ENCODE measurements around the gene SUSD4.

SUSD4 gene

DNA sequence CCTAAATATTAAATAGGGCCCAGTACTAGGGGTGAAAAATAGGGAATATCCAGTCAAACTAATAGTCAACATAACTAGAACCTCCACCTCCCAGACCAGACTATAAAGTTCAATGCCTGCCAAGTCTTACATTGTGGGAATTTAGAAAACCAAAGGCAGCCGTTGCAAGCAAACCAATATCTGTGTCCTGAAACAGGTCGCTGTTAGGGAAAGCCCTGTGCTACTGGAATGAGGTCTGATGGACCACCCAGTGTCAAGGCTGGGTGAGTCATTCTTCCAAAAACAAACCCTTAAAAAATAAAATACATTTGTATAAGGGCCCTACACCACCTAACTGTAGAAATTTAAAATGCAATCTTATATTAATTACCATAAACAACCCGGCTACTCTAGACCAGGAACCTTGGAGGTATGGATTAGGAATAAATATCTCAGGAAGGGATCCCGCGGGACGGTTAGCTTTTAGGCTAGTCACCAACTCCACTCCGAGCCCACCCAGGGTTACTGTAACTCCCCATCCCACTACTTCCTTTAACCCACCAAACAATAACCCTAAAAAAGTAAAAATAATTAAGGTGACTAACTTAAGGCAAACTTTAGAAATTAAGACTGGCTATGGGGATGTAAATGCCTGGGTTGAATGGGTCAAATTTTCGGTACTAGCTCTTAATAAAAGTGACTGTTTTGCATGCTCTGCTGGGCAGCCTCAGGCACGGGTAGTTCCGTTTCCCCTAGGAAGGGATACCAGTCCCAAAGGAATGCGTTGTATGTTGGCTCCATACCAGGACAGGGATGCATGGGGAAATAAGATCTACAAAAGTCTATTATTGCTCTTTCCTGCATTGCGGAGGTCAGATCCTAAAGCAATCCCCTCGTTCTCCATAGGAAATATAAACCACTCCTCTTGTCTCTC lies 155.6 kb downstream of the SUSD4 start:
- DNase-seq: no peak

DNA sequence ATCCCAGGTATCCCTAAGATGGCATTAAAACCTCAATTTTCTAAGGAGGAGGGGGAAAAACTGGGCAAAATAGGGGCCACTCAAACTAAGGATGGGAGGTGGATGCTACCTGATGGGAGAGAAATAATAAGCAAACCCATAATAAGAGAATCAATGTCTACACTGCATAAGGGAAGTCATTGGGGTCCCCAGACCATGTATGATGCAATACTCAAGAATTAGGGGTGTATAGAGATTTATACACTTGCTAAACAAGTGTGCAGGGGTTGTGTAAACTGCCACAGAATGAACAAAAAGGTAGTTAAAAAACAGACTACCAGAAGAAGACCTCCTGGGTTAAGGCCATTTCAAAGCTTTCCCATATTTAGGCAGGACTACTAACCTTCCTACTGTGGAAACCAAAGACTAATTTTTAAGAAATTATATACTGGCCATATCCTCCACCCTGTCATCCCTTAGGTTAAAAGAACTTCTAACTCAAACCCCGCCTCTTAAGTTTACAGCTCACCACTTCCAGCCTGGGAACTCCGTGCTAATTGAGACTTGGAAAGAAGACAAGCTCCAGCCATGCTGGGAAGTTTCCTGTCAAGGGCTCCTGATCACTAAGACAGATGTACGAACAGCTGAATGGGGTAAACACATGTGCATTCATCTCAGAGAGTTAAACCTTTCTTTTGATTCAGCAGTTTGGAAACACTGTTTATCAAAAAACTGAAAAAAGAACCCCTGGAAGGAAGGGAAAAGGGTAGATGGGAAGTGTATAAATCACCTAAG lies 156.5 kb downstream of the SUSD4 start:
- DNase-seq: no peak

DNA sequence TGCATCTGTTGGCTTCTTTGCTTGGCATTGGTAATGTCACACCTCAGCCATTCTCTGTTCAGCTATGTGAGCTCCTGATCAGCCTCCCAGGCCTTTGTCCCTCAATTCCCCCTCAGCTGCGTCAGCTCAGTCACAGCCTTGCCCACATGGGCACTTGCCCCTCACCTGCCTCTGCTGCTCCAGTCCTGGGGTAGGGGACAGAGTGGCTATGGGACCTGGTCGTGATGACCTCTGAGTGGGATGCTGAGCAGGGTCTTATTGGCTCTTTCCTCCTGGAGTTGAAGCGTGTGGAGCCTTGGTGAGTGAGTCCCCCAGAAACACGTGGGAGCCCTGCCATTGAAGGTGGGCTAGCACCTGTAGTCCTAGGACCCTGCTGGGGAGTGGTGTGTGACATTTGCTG lies 159.6 kb downstream of the SUSD4 start:
- no peak for DNase-seq

GRCh38 chr1:223203694-223204093 lies 160.3 kb downstream of the SUSD4 start:
- no peak for DNase-seq

- DNase-seq: no peak
Measured at GRCh38 chr1:223203034-223203408, 161.0 kb downstream of the SUSD4 start.

DNA sequence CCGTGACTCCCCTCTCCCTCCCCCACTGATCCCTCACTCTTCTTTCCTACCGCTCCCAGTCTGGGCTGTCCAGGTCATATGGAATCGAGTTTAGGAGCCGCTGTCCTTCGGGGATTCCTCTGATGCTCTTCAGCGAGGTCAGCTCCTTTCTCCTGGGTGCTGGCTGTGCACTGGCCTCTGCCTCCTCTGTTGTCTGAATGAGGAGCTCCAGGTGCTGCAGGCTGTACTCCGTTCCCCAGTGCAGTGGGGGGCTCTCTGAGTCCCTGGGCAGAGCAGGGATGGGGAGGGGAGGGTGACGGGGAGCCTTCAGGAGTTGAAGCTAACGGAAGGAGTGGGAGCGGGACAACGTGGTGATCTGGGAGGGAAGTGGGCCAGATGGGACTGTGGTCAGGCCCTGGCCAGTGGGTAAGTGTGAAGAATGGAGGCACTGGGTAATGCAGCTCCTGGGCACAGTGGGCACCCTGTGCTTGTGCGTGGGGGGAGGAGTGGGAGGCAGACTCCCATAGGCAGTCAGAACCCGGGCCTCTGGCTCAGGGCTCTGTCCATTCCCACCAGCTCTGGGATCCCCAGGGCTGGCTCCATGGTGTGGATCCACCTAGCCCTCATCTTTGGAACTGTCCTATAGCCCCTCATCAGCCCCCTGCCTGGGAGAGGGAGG lies 161.5 kb downstream of the SUSD4 start:
- no peak for DNase-seq

DNA sequence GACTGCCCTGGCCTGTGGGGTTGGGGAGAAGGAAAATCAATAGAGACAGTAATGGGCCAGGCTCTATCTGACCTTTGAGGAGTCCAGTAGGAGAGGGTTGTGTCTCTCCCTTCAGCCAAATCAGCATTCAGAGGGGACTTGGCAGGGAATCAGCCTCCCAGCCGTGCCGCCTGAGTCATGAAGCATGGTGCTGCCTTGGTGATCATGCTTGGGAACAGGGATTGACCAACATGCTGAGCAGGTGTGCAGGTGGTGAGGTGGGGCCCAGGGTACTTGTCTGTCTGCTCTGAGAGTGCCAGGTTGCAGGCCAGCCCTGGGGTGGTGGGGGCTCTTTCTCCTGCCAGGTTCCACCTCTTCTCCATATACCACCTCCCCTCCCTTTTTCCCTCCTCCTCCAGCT lies 162.0 kb downstream of the SUSD4 start:
- DNase-seq: no peak

- no peak for DNase-seq
Measured at GRCh38 chr1:223200903-223201302, 163.1 kb downstream of the SUSD4 start.

GRCh38 chr1:223199094-223199647 lies 164.8 kb downstream of the SUSD4 start:
- DNase-seq: no peak

DNA sequence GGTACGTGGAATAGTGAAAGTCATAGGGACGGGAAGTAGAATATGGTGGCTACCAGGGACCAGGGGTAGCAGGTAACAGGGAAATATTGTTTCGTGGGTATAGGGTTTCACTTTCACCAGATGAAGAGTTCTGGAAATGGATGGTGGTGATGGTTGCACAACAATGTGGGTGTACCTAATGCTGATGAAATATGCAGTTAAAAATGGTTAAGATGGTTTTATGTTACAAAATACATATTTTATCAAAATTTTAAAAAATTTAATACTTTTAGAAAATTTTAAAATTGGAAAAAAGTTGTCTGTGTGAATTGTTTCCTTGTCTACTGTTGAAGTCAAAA lies 165.4 kb downstream of the SUSD4 start:
- no peak for DNase-seq

GRCh38 chr1:223197923-223198627 lies 165.9 kb downstream of the SUSD4 start:
- DNase-seq: no peak

DNA sequence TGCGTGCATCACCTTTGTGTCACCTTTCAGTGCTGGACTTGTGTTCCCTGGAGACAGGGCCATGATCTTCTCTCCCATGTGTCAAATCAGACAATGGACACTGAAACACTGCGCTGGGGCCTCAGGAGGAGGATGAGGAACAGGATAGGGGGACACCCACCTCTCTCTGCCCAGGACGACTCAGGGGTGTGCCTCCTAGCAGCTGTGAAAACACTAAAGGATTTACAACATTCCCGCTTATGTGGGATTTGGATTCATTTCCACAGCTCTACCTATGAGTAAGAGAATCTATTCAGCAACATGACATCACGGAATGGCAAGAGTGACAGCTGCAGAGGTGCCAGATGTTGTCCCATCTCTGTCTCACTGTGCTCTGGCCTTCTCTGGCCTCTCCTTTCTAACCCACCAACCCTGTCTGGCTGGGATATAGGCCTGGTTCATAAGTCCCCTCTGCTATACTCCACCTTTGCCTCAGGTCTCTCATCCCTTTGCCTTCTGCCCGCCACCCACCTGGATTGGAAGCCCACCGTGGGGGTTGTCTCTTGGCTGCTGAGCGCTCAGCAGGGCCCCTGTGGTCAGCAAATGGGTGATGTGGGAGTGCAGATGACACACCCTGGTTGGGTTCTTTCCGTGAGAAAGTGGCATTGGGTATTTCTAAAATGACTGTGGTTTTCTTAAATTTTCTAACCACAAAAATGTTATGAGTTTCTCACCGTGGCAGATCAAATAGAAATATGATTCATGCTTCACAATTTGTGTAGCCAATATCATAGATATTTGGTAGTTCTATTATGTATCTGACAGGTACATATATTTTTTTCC lies 173.9 kb downstream of the SUSD4 start:
- DNase-seq: peak; percentile 60

GRCh38 chr1:223189525-223189902 lies 174.5 kb downstream of the SUSD4 start:
- no peak for DNase-seq

DNA sequence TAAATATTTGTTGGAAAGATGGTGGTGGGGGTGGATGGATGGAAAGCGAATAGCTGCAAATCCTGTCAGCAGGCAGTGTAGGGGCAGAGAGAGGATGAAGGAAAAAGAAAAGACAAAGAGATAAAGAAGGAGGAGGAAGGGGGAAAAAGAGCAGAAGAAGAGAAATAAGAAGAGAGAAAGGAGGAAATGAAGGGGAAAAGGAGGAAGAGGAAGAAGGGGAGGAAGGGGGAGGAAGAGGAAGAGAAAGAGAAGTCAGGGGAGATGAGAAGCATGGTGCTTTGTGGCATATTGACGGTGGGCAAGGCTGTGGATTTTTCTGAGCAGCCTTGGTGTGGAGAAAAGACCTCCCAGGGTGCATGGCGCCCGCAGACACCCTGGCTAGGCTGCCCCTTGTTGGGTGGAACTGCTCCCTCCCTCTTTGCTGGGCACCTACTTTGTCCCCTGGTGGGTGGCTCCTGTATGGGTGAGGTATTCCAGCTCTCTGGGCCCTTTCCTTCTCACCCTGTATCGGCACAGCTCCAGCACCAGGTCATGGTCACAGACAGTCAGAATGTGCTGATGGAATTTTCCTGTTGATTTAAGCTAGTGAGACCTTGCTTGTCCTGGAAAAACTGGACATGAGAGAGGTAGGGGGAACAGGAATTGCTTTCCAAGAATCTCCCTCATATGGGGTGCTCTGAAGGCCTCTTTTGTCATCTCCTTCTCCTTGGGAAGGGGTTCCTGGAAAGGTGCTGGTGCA lies 175.2 kb downstream of the SUSD4 start:
- no peak for DNase-seq

GRCh38 chr1:223186800-223187199 lies 177.2 kb downstream of the SUSD4 start:
- no peak for DNase-seq

DNA sequence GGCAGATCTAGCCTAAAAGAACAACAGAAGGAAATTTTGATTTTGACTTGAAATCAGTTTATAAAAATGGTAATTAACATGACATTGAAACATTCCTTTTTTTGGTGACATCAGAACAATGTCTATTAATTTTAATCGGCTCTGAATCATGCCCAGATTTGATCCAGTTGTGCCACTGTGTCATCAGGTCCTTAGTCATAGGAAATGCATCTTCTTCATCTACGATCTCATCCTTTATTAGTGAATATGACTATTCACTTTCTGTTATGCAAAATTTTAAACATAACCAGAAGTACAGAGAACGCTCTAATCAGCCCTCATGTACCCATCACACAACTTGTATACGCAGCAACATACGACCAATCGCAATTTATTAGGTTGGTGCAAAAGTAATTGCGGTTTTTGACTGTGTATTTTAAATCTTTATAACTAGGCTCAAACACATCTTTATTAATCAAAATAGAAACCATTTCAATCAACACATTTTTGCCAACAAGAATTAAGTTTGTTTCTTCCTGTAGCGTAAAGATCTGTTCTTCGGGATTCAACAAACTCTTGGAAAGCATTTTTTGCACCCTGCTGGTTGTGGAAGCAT lies 180.6 kb downstream of the SUSD4 start:
- DNase-seq: peak; percentile 29

DNA sequence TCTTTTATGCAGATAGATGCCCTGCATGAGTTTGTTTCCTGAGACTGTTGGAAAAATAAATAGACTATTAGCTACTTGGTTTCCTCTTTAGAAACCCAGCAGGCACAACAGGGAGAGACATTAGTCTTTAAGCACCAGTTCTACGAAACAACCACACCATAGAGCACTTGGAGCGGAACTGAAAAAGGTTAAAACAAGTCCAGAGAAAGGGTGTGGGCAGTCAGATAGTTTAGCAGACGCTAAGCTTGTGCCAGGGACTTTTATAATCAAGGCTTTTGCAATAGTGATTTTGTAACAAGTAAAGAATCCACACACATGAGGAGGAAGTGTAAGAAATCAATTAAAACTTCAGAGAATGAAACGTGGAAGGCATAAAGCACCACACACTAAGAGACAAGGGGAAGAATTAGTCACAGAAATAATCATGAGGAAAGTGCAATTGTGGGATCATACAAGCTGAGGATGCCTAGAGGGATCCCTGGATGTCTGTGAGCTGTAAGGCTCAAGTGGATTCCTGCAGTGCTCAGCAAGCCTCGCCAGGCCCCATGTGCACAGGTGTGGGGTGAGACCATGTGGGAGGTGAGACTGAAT lies 183.2 kb downstream of the SUSD4 start:
- DNase-seq: no peak

DNA sequence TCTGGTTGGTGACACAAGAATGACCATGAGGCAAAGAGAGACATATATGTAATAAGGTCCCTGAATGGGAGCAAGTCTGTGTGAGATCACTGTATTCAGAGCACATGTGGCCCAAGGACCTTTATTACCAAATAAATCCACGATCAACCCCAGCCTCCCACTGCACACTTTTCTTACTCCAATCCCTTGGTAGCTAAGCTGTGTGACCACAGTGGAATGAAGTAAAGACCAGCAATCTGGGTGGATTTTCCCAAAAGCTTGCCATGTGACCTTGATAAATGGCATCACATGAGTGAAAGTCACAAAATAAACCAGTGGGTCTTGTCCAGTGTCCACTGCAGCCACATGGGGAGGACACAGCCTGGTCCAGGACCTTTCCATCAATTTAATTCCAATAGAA lies 184.2 kb downstream of the SUSD4 start:
- no peak for DNase-seq

DNA sequence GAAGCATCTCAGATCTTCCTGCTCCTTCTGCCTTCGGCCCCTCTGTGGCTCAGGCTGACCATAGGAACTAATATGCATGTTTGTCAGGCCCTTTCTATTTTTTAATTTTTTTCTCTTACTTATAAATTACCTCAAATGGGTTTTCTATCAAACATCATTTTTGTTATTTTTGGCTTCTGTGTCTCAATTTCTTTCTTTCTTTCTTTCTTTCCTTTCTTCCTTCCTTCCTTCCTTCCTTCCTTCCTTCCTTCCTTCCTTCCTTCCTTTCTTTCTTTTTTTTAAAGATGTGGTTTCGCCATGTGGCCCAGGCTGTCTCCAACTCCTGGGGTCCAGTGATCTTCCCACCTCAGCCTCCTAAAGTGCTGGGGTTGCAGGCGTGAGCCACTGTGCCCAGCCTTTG lies 184.7 kb downstream of the SUSD4 start:
- no peak for DNase-seq

DNA sequence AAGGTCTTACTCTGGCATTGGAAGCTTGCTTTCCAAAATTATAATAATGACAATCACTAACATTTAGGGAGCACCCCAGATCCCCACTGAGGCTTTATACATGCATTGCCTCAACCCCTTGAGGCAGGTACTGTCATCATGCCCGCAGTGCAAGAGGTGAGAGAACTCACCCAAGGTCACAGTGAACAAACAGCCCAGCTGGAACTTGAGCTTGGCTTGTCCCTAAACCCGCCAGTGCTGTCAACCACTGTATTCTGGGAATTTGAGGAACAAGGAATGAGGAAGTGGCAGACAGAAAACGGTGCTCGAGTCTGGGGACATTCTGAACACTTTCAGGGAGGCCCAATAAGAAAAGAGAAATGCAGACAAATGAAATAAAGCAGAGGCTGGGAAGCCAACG lies 186.3 kb downstream of the SUSD4 start:
- DNase-seq: no peak
